Astrocyte (in vitro differentiated cells and primary cell): ENCODE data around the gene FGFBP1. TPM values are rescaled to one million over a fixed set of nuclear protein-coding genes. Genes with fewer than 3 reads are reported as not detected.

Experiments used
- DNase-seq: peaks from one replicate; pipeline ENCODE4 v3.0.0-alpha.2; 2010; ENCODE audit warnings: low read depth
- FAIRE-seq: peaks from 2 replicates; lab custom pipeline; 2011; peaks lifted over from hg19 to GRCh38; lab: Jason Lieb, UNC
- H2AFZ ChIP-seq: 2 replicates; pipeline ENCODE4 v1.6.0; 2012; ENCODE audit warnings: low read depth, low read length, inconsistent platforms
- H3K27ac ChIP-seq: 2 replicates; pipeline ENCODE4 v1.5.1; 2011; ENCODE audit warnings: low read depth, low read length, inconsistent platforms
- H3K27me3 ChIP-seq: 2 replicates; pipeline ENCODE4 v1.6.0; 2011; ENCODE audit warnings: low read length, inconsistent platforms; ENCODE audit not compliant: insufficient read depth
- H3K36me3 ChIP-seq: 2 replicates; pipeline ENCODE4 v1.5.1; 2011; ENCODE audit warnings: low read length, inconsistent platforms; ENCODE audit not compliant: insufficient read depth
- H3K4me1 ChIP-seq: 2 replicates; pipeline ENCODE4 v1.5.1; 2011; ENCODE audit warnings: low read length, inconsistent platforms; ENCODE audit not compliant: insufficient read depth
- H3K4me2 ChIP-seq: 2 replicates; pipeline ENCODE4 v1.6.0; 2012; ENCODE audit warnings: low read length, inconsistent platforms
- H3K4me3 ChIP-seq: 2 replicates; pipeline ENCODE4 v1.5.1; 2011; ENCODE audit warnings: low read depth, mild to moderate bottlenecking, low read length, inconsistent platforms; ENCODE audit not compliant: insufficient read depth
- H3K79me2 ChIP-seq: 2 replicates; pipeline ENCODE4 v1.6.0; 2012; ENCODE audit warnings: mild to moderate bottlenecking, low read length, inconsistent platforms; ENCODE audit not compliant: insufficient read depth
- H3K9ac ChIP-seq: 2 replicates; pipeline ENCODE4 v1.6.0; 2012; ENCODE audit warnings: mild to moderate bottlenecking, low read length, inconsistent platforms
- H3K9me3 ChIP-seq: 2 replicates; pipeline ENCODE4 v1.5.1; 2012; ENCODE audit warnings: low read depth, mild to moderate bottlenecking, low read length, inconsistent platforms; ENCODE audit not compliant: insufficient read depth
- H4K20me1 ChIP-seq: 2 replicates; pipeline ENCODE4 v1.6.0; 2012; ENCODE audit warnings: low read length, inconsistent platforms; ENCODE audit not compliant: insufficient read depth
- H3K27ac Mint-ChIP-seq: one replicate; pipeline ENCODE4 v1.8.0; 2021; ENCODE audit warnings: mild to moderate bottlenecking, mixed read lengths; ENCODE audit not compliant: unreplicated experiment
- H3K27me3 Mint-ChIP-seq: one replicate; pipeline ENCODE4 v1.8.0; 2021; ENCODE audit warnings: low read depth, mixed read lengths; ENCODE audit not compliant: unreplicated experiment
- H3K36me3 Mint-ChIP-seq: one replicate; pipeline ENCODE4 v1.8.0; 2021; ENCODE audit warnings: low read depth, mixed read lengths; ENCODE audit not compliant: unreplicated experiment
- H3K4me1 Mint-ChIP-seq: one replicate; pipeline ENCODE4 v1.8.0; 2021; ENCODE audit warnings: low read depth, mixed read lengths; ENCODE audit not compliant: unreplicated experiment
- H3K4me3 Mint-ChIP-seq: one replicate; pipeline ENCODE4 v1.8.0; 2021; ENCODE audit warnings: mild to moderate bottlenecking, moderate library complexity, mixed read lengths; ENCODE audit not compliant: unreplicated experiment
- H3K9me3 Mint-ChIP-seq: one replicate; pipeline ENCODE4 v1.8.0; 2021; ENCODE audit warnings: mild to moderate bottlenecking, mixed read lengths; ENCODE audit not compliant: unreplicated experiment
- EZH2 ChIP-seq: IDR thresholded peaks from 2 replicates; pipeline ENCODE4 v1.6.1; 2012; ENCODE audit warnings: mild to moderate bottlenecking, low read length, inconsistent platforms; ENCODE audit not compliant: insufficient read depth
- total RNA-seq: library from RNA; stranded (reverse); gene quantifications from 2 replicates; pipeline ENCODE4 v1.2.1, GENCODE V29; 2021
- TF ChIP-seq, protein P1 (sequence below): IDR thresholded peaks from 2 replicates; pipeline ENCODE4 v1.5.1; 2011; ENCODE audit warnings: low read depth, mild to moderate bottlenecking, inconsistent platforms, low read length, moderate library complexity; ENCODE audit not compliant: insufficient read depth

FGFBP1 gene
- total RNA-seq, 1 donor from 2014 or later: not detected

DNA sequence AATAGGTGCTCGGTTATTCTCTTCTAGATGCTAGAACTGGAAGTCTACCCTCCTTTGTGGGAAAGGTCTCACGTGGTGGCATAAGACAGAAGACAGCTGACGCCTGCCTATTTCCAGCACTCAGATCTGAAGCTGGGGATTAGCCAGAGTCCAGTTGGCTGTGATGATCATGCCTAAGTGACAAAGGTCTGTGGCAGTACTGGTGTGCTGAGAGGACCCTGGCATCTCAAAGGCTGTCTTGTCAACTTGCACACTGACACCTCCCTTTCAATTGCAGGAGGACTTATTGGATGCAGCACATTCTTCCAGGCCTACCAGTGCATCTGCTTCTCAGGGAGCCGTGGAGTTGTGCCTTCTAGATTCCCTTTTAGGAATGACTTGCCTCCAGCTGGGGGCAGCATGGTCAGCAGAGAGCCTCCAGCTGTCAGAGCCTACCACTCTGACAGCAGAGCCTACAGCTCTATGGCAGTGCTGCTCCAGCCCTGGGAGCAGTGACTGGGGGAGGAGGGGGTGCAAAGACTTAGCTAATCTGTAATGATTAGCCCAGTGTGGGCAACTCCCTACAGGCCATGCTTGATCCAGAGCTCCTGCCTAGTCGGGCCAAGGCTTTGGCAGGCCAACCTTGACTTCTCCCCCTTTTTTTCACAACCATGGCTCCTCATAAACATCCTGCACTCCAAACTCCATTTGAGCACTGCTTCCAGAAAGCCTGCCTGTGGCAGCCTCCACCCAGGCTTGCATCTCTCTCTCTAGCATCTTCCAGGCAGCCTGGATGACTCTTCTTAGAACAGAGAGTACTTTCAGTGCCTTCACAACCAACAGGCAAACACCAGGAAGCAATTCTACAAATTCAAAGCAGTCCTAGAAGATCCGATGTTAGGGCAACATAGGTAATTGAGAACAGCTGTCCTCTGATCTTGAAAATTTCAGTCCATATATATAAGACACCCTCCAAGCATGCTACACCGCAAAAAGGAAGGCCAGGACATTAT is 38.2 kb upstream of the FGFBP1 start:
- no peak overlapping the region for H3K4me2 ChIP-seq
- no peak for TF ChIP-seq EZH2
- TF ChIP-seq, protein P1, sequence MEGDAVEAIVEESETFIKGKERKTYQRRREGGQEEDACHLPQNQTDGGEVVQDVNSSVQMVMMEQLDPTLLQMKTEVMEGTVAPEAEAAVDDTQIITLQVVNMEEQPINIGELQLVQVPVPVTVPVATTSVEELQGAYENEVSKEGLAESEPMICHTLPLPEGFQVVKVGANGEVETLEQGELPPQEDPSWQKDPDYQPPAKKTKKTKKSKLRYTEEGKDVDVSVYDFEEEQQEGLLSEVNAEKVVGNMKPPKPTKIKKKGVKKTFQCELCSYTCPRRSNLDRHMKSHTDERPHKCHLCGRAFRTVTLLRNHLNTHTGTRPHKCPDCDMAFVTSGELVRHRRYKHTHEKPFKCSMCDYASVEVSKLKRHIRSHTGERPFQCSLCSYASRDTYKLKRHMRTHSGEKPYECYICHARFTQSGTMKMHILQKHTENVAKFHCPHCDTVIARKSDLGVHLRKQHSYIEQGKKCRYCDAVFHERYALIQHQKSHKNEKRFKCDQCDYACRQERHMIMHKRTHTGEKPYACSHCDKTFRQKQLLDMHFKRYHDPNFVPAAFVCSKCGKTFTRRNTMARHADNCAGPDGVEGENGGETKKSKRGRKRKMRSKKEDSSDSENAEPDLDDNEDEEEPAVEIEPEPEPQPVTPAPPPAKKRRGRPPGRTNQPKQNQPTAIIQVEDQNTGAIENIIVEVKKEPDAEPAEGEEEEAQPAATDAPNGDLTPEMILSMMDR: no peak
- H3K4me1 ChIP-seq: no peaks in the 10 kb centered on the region
- DNase-seq (no peak), FAIRE-seq (no peak)
- H3K27ac ChIP-seq: no peak overlapping the region
- no peak overlapping the region for H3K27ac Mint-ChIP-seq
- H3K9me3 ChIP-seq: no peaks in the 10 kb centered on the region
- no peaks in the 10 kb centered on the region for H3K27me3 Mint-ChIP-seq
- no peak overlapping the region for H2AFZ ChIP-seq
- no peaks in the 10 kb centered on the region for H4K20me1 ChIP-seq
- no peak overlapping the region for H3K9ac ChIP-seq
- H3K4me1 Mint-ChIP-seq: no peaks in the 10 kb centered on the region
- H3K4me3 ChIP-seq: no peak overlapping the region
- peaks cover 4% of the 10 kb centered on the region for H3K36me3 Mint-ChIP-seq
- no peaks in the 10 kb centered on the region for H3K36me3 ChIP-seq
- H3K4me3 Mint-ChIP-seq: no peak overlapping the region
- H3K9me3 Mint-ChIP-seq: no peaks in the 10 kb centered on the region
- H3K27me3 ChIP-seq: no peaks in the 10 kb centered on the region
- no peaks in the 10 kb centered on the region for H3K79me2 ChIP-seq

DNA sequence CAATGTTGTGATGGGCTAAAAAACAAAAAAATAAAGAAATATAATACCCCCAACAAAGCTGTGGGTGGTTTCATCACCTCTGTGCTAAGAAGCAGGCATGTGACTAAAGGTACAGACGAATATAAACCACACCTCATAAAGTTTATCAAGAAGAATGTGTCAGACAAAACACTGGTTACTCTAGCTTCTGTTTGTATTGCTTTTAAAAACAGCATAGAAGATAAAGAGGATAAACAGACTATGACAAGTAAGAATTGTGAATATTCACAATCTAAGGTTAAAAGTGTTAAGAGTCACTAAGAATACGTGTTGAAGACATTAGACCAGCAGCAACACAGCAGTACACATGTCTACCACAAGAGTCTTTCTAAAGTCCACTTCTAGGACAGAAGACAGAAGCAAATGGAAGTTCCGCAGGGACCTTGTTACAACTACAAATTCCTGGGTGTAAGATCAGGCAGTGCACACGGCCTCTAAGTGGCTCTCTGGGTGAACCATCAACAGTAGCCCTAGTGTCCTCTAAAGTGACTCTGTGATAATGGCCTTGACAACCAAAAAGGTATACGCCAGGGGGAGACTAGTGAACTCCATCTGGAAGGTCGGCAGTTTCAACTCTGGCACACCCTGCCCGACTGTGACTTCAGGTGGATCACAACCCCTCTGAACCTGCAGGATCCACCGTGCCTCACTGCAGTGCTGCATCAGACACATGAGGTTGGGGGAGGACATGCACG is 32.7 kb upstream of the FGFBP1 start:
- FAIRE-seq (no peak), DNase-seq (no peak)
- Histone ChIP-seq H2AFZ (no peak overlapping the region), H4K20me1 (no peaks in the 10 kb centered on the region), H3K9me3 (no peaks in the 10 kb centered on the region), H3K27ac (no peak overlapping the region), H3K4me1 (no peaks in the 10 kb centered on the region), H3K4me2 (no peak overlapping the region), H3K4me3 (no peak overlapping the region), H3K36me3 (no peaks in the 10 kb centered on the region), H3K27me3 (peaks cover 2% of the 10 kb centered on the region), H3K9ac (no peak overlapping the region), H3K79me2 (no peaks in the 10 kb centered on the region)
- TF ChIP-seq EZH2: no peak
- Mint-ChIP-seq H3K27ac (no peak overlapping the region), H3K27me3 (no peaks in the 10 kb centered on the region), H3K4me1 (no peaks in the 10 kb centered on the region), H3K9me3 (no peaks in the 10 kb centered on the region), H3K4me3 (no peak overlapping the region), H3K36me3 (peaks cover 2% of the 10 kb centered on the region)

DNA sequence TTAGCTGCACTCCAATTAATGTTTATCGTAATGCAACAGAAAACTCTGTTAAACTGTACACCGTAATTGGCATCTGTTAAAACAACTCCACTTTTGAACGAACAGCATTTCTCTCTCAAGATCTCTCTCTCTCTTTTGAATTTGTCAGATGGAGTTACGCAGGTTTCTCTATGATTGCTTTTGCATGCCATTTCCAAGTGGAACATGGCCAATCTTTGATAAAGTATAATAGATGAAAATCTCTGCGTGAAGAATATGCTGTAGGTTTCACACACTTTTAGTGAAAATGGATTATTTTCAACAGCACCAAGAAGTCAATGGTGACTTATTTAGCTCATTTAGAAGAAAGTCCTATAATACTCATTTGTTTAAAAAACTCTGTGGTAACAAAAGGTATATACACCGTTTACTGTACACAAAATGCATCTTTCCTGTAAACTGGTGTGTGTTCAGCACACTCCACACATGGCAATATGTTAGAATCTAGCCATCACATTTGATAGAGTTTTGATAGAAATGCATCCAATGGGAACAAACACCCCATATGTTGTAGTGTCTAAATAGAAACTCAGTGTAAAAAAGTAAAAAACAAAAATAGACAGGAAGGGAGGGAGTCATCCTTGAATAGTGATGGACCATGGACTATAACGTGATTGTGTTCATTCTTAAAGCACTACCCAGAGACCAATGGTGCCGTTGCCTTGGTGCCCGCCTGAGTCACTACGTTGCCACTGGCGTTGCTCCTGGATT is 30.2 kb upstream of the FGFBP1 start:
- Mint-ChIP-seq H3K36me3 (peaks cover 2% of the 10 kb centered on the region), H3K27ac (no peak overlapping the region), H3K9me3 (peaks cover 3% of the 10 kb centered on the region), H3K27me3 (no peaks in the 10 kb centered on the region), H3K4me3 (no peak overlapping the region), H3K4me1 (no peaks in the 10 kb centered on the region)
- Histone ChIP-seq H2AFZ (no peak overlapping the region), H3K27ac (no peak overlapping the region), H3K4me2 (no peak overlapping the region), H3K79me2 (no peaks in the 10 kb centered on the region), H3K9me3 (no peaks in the 10 kb centered on the region), H3K27me3 (peaks cover 4% of the 10 kb centered on the region), H4K20me1 (no peaks in the 10 kb centered on the region), H3K4me3 (no peak overlapping the region), H3K36me3 (no peaks in the 10 kb centered on the region), H3K9ac (no peak overlapping the region), H3K4me1 (no peaks in the 10 kb centered on the region)
- DNase-seq (no peak), FAIRE-seq (no peak)
- TF ChIP-seq, protein P1: no peak
- no peak for TF ChIP-seq EZH2
